ENCODE data around the gene C1orf141. TPM values are rescaled to one million over a fixed set of nuclear protein-coding genes. Genes with fewer than 3 reads are reported as not detected.

Gene C1orf141
- total RNA-seq, 4 donors from 2014 or later, result not detected

DNA sequence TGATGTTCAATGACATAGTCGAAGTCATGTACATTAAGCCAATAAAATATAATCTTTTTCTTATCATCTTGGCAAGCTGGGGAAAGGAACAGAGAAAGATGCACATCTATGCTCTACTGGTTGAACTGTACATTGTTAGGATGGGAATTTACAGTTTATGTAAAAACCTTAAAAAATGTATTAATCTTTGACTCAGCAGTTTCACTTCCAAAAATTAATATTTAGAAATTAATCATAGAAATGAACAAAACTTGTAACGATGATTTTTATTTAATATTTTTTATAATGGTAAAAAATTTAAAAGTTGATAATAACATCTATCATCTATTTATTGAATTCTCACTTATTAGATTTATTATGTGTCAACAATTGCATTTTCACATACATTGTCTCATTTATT lies 5.7 kb upstream of the C1orf141 start:
- no peaks in the 10 kb centered on the region for H3K36me3 ChIP-seq
- ATAC-seq, result no peak
- no peaks in the 10 kb centered on the region for H3K27me3 ChIP-seq
- peaks cover 0 to 1% (median 0%) of the 10 kb centered on the region in 3 donors for H3K4me1 ChIP-seq
- 65 to 94% methylated on average over 2 of the region's 2 CpGs for WGBS, 2 donors (ENCODE audit: low coverage in 1 of 2)
- H3K4me3 ChIP-seq, result no peak overlapping the region
- TF ChIP-seq POLR2AphosphoS5 (IDR thresholded peaks at IDR 0.05), result no peak
- TF ChIP-seq EP300 (IDR thresholded peaks at IDR 0.05), result no peak
- no peak for TF ChIP-seq POLR2A (IDR thresholded peaks at IDR 0.05)
- no peak overlapping the region for H3K27ac ChIP-seq
- no peaks in the 10 kb centered on the region for H3K9me3 ChIP-seq

DNA sequence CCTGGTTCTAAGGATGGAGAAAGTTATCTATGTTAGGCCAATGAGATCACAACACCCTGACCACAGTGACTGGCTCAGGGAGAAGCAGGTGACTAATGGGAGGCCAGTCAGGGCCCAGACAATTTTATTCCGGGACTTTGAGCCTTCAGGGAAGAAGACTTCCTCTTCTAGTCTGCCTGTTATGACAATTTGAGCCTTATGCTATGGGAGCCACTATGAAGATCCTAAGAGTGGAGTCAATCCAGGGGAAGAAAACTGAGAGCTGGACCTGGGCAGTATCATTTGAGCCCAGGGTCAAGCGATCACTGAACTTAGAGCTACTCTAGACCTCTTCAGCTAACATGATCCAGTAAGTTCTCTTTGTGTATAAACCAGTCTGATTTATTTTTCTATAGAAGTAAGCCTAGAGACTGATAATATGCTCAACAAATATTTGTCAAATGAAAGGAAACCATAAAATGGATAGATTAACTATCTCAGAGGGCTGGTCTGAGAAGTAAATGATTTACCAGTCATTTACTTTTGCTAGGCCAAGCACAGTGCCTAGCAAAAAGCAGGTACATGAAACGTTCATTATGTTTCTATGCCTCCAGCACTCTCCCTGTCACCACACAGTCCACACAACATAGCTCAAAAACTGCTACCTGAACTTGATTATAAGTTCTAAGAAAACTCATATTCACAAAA lies 4.2 kb upstream of the C1orf141 start:
- no peaks in the 10 kb centered on the region for H3K9me3 ChIP-seq
- TF ChIP-seq, protein P1, sequence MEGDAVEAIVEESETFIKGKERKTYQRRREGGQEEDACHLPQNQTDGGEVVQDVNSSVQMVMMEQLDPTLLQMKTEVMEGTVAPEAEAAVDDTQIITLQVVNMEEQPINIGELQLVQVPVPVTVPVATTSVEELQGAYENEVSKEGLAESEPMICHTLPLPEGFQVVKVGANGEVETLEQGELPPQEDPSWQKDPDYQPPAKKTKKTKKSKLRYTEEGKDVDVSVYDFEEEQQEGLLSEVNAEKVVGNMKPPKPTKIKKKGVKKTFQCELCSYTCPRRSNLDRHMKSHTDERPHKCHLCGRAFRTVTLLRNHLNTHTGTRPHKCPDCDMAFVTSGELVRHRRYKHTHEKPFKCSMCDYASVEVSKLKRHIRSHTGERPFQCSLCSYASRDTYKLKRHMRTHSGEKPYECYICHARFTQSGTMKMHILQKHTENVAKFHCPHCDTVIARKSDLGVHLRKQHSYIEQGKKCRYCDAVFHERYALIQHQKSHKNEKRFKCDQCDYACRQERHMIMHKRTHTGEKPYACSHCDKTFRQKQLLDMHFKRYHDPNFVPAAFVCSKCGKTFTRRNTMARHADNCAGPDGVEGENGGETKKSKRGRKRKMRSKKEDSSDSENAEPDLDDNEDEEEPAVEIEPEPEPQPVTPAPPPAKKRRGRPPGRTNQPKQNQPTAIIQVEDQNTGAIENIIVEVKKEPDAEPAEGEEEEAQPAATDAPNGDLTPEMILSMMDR (IDR thresholded peaks at IDR 0.05), result no peak
- TF ChIP-seq POLR2AphosphoS5 (IDR thresholded peaks at IDR 0.05) (no peak), EP300 (IDR thresholded peaks at IDR 0.05) (no peak), POLR2A (IDR thresholded peaks at IDR 0.05) (no peak)
- H3K27me3 ChIP-seq, result no peaks in the 10 kb centered on the region
- 85 to 88% methylated on average over 3 of the region's 3 CpGs for WGBS, 2 donors (ENCODE audit: low coverage in 1 of 2)
- no peak overlapping the region for H3K4me3 ChIP-seq
- peaks cover 0 to 13% (median 0%) of the 10 kb centered on the region in 3 donors for H3K4me1 ChIP-seq
- H3K36me3 ChIP-seq, result no peaks in the 10 kb centered on the region
- ATAC-seq, result no peak
- no peak overlapping the region for H3K27ac ChIP-seq

DNA sequence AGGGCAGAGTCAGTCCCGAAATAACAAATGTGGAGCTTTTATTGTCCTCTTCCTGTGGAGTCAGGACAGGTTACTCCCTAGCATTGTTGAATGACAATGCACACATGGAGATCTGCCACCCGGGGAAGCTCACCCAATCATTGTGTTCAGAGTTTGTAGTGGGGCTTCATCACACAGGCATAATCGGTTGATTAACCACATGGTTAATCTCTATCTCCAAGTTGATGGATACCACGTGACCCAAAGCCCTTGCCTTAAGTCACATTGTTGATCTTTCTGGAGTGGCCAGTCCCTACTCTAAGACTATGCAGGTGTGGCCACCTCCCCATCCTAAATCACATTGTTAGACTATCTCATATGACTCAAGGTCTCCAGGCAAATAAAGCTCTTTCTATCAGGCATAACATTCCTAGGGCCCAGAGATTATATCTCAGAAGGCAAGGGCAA lies 2.6 kb upstream of the C1orf141 start:
- H3K4me3 ChIP-seq, result no peak overlapping the region
- TF ChIP-seq, protein P1 (IDR thresholded peaks at IDR 0.05), result no peak
- TF ChIP-seq EP300 (IDR thresholded peaks at IDR 0.05) (no peak), POLR2AphosphoS5 (IDR thresholded peaks at IDR 0.05) (no peak), POLR2A (IDR thresholded peaks at IDR 0.05) (no peak)
- H3K9me3 ChIP-seq, result no peaks in the 10 kb centered on the region
- WGBS, 2 donors (ENCODE audit: low coverage in 1 of 2), result 66 to 77% methylated on average over 3 to 4 of the region's 4 CpGs
- no peaks in the 10 kb centered on the region for H3K27me3 ChIP-seq
- ATAC-seq, result no peak
- no peaks in the 10 kb centered on the region for H3K36me3 ChIP-seq
- no peak overlapping the region for H3K27ac ChIP-seq
- H3K4me1 ChIP-seq, result peaks cover 0 to 13% (median 0%) of the 10 kb centered on the region in 3 donors

DNA sequence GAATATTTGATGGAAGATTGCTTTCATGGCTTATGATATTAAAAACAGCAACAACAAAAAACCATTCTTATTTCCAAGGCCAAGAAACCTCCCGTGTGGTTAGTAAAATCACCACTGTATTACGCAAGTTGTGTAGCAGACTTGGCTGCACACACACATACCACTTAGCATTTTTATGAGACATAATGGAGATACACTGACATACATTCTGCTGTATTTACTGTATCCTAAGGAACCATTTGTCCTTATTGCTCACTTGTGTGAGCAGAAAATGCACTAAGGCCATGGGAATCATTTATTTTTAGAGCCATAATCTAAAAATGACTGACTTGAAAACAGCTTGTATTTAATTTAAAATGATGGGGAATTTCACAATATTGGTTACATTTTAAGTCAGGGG lies 584 bp upstream of the C1orf141 start:
- Histone ChIP-seq H3K4me3 (no peak overlapping the region), H3K27ac (no peak overlapping the region), H3K27me3 (no peaks in the 10 kb centered on the region), H3K36me3 (no peaks in the 10 kb centered on the region), H3K4me1 (peaks cover 0 to 13% (median 0%) of the 10 kb centered on the region in 3 donors), H3K9me3 (no peaks in the 10 kb centered on the region)
- WGBS, 2 donors (ENCODE audit: low coverage in 1 of 2), result 21 to 42% methylated on average over 2 of the region's 2 CpGs
- TF ChIP-seq EP300 (IDR thresholded peaks at IDR 0.05), result no peak
- TF ChIP-seq, protein P1 (IDR thresholded peaks at IDR 0.05), result no peak
- no peak for TF ChIP-seq POLR2A (IDR thresholded peaks at IDR 0.05)
- TF ChIP-seq POLR2AphosphoS5 (IDR thresholded peaks at IDR 0.05), result no peak
- ATAC-seq, result no peak

DNA sequence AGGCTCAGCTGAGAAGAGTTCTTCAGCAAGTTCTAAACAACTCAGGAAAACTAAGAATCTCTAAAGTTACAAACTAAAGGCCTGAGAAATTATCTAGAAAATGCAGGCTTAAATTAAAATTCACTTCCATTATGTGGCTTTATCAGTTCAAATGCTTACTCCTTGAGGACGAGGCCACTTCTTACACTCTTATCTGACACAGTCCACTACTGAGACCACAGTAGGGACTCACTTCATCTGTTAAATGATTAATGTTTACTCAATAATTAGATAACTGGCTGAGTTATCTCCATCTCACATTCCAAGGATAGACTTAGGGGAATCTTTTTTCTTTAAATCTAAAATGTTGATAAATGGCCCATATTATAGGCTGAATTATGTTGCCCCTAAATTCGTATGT lies 1.6 kb downstream of the C1orf141 start:
- TF ChIP-seq, protein P1 (IDR thresholded peaks at IDR 0.05), result no peak
- no peak for TF ChIP-seq POLR2A (IDR thresholded peaks at IDR 0.05)
- no peak for TF ChIP-seq POLR2AphosphoS5 (IDR thresholded peaks at IDR 0.05)
- TF ChIP-seq EP300 (IDR thresholded peaks at IDR 0.05), result no peak
- Histone ChIP-seq H3K9me3 (no peaks in the 10 kb centered on the region), H3K27me3 (no peaks in the 10 kb centered on the region), H3K4me3 (no peak overlapping the region), H3K36me3 (no peaks in the 10 kb centered on the region), H3K27ac (no peak overlapping the region), H3K4me1 (peaks cover 0 to 13% (median 0%) of the 10 kb centered on the region in 3 donors)
- WGBS, 2 donors (ENCODE audit: low coverage in 1 of 2), result 83 to 100% methylated on average over 2 of the region's 2 CpGs
- ATAC-seq, result no peak
